Measurements from ENCODE around the gene CDH12. TPM values are rescaled to one million over a fixed set of nuclear protein-coding genes. Genes with fewer than 3 reads are reported as not detected.
"Not testable (repeated sequence)": the region's sequence is repeated elsewhere in the genome, so short reads cannot be mapped to it uniquely, and the experiment has no call there.

The CDH12 gene
- total and polyA plus RNA-seq, 4 donors = 0.02 to 3.7 (median 0.31) TPM; not detected in 1

DNA sequence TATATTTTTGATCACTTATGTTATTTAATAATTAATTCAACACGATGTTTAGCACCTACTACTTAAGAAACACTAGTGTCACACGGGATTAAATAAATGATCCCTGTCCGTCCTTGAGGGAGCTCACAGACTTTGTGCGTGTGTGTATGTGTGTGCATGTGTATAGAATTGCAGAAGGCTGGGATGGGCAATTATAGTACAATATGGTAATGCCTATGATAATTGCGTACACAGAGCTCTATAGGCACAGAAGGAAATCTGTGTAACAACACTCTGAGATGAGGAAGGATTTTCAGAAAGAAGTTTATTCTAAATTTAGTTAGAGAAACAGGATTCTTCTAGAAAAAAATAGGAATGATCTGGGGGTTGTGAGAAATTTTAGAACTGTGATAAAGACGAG, 76.9 kb downstream of the CDH12 start:
- WGBS, 2 donors = 85 to 90% methylated on average over 6 of the region's 6 CpGs
- H3K4me3 ChIP-seq = no peak overlapping the region
- DNase-seq (no peak), ATAC-seq (ENCODE audit: insufficient read depth, low FRiP score) (no peak)
- H3K27ac ChIP-seq (ENCODE audit: low read depth in 1 of 2, low read length in 1 of 2) = no peak overlapping the region
- TF ChIP-seq, protein P1, sequence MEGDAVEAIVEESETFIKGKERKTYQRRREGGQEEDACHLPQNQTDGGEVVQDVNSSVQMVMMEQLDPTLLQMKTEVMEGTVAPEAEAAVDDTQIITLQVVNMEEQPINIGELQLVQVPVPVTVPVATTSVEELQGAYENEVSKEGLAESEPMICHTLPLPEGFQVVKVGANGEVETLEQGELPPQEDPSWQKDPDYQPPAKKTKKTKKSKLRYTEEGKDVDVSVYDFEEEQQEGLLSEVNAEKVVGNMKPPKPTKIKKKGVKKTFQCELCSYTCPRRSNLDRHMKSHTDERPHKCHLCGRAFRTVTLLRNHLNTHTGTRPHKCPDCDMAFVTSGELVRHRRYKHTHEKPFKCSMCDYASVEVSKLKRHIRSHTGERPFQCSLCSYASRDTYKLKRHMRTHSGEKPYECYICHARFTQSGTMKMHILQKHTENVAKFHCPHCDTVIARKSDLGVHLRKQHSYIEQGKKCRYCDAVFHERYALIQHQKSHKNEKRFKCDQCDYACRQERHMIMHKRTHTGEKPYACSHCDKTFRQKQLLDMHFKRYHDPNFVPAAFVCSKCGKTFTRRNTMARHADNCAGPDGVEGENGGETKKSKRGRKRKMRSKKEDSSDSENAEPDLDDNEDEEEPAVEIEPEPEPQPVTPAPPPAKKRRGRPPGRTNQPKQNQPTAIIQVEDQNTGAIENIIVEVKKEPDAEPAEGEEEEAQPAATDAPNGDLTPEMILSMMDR (IDR thresholded peaks at IDR 0.05; ENCODE audit: control extremely low read depth, extremely low read depth) = no peak
- H3K36me3 ChIP-seq (ENCODE audit: control insufficient read depth in 4 of 4, insufficient read depth in 4 of 4, low read length in 4 of 4) = no peaks in the 10 kb centered on the region
- no peak overlapping the region for H3K9ac ChIP-seq (ENCODE audit: insufficient read depth in 1 of 2, low read length in 2 of 2)
- no peaks in the 10 kb centered on the region for H3K27me3 ChIP-seq (ENCODE audit: control insufficient read depth in 3 of 3, insufficient read depth in 3 of 3, low read length in 2 of 3)
- no peaks in the 10 kb centered on the region for H3K4me1 ChIP-seq (ENCODE audit: control insufficient read depth in 5 of 5, insufficient read depth in 5 of 5, low read length in 5 of 5)
- no peaks in the 10 kb centered on the region for H3K9me3 ChIP-seq (ENCODE audit: control insufficient read depth in 4 of 4, insufficient read depth in 3 of 4, low read length in 3 of 4)

DNA sequence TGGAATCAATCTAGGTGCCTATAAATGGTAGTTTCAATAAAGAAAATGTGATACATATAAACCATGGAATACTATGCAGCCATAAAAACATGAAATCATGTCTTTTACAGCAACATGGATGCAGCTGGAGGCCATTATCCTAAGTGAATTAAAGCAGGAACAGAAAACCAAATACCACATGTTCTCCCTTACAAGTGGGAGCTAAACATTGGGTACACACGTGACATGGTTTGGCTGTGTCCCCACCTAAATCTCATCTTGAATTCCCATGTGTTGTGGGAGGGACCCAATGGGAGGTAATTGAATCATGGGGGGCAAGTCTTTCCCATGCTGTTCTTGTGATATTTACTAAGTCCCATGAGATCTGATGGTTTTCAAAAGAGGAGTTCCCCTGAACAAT, 78.9 kb downstream of the CDH12 start:
- not testable (repeated sequence) for H3K4me1 ChIP-seq (ENCODE audit: control insufficient read depth in 5 of 5, insufficient read depth in 5 of 5, low read length in 5 of 5); DNase-seq; ATAC-seq (ENCODE audit: insufficient read depth, low FRiP score); H3K27me3 ChIP-seq (ENCODE audit: control insufficient read depth in 3 of 3, insufficient read depth in 3 of 3, low read length in 2 of 3); H3K4me3 ChIP-seq; H3K27ac ChIP-seq (ENCODE audit: low read depth in 1 of 2, low read length in 1 of 2); H3K9me3 ChIP-seq (ENCODE audit: control insufficient read depth in 4 of 4, insufficient read depth in 3 of 4, low read length in 3 of 4); H3K9ac ChIP-seq (ENCODE audit: insufficient read depth in 1 of 2, low read length in 2 of 2); H3K36me3 ChIP-seq (ENCODE audit: control insufficient read depth in 4 of 4, insufficient read depth in 4 of 4, low read length in 4 of 4)
- WGBS, 2 donors = 85 to 92% methylated on average over 1 of the region's 1 CpG

DNA sequence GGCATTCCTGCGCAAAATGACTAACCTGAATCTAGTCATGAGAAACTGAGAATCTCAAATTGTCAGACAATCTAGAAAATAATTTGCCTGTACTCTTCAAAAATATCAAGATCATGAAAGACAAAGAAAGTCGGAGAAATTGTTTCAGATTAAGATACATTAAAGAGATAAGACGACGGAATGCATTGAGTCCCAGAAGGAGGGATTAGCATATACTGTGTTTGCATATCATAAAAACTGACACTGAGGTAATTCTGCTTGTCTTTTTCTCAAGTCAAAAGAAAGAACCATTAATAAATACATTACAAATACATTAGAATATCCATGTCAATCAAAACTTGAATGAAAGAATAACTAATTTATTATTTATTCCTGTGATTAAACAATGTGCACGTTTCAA, 88.4 kb downstream of the CDH12 start:
- Histone ChIP-seq H3K27me3 (ENCODE audit: control insufficient read depth in 3 of 3, insufficient read depth in 3 of 3, low read length in 2 of 3) (peaks cover 0 to 2% (median 0%) of the 10 kb centered on the region in 3 donors), H3K36me3 (ENCODE audit: control insufficient read depth in 4 of 4, insufficient read depth in 4 of 4, low read length in 4 of 4) (no peaks in the 10 kb centered on the region), H3K9ac (ENCODE audit: insufficient read depth in 1 of 2, low read length in 2 of 2) (no peak overlapping the region), H3K4me1 (ENCODE audit: control insufficient read depth in 5 of 5, insufficient read depth in 5 of 5, low read length in 5 of 5) (no peaks in the 10 kb centered on the region), H3K4me3 (no peak overlapping the region), H3K27ac (ENCODE audit: low read depth in 1 of 2, low read length in 1 of 2) (no peak overlapping the region), H3K9me3 (ENCODE audit: control insufficient read depth in 4 of 4, insufficient read depth in 3 of 4, low read length in 3 of 4) (no peaks in the 10 kb centered on the region)
- ATAC-seq (ENCODE audit: insufficient read depth, low FRiP score) (no peak), DNase-seq (no peak)
- 82% methylated on average over 5 of the region's 5 CpGs for WGBS, 2 donors
- TF ChIP-seq, protein P1 (IDR thresholded peaks at IDR 0.05; ENCODE audit: control extremely low read depth, extremely low read depth) = no peak

DNA sequence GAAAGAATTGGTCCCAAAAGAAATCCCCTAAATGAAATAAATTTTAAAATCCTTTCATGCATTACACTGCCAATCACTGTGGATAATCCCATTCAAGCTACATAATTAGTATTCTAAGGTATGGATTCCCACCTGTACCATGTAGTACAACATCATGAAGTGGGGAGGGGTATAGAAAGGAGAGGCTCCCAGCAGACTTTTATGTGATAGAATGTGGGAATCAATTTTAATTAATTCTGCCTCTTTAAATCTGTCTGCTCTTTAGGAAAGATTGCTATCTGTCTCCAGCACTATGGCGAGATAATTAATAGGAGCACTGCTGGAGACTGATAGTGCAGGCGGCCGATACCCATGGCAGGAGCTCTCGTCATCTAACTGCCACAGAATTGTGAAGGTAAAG, 95.4 kb downstream of the CDH12 start:
- ATAC-seq (ENCODE audit: insufficient read depth, low FRiP score) (no peak), DNase-seq (no peak)
- 71 to 76% methylated on average over 4 of the region's 4 CpGs for WGBS, 2 donors
- TF ChIP-seq, protein P1 (IDR thresholded peaks at IDR 0.05; ENCODE audit: control extremely low read depth, extremely low read depth) = no peak
- H3K9me3 ChIP-seq (ENCODE audit: control insufficient read depth in 4 of 4, insufficient read depth in 3 of 4, low read length in 3 of 4) = no peaks in the 10 kb centered on the region
- no peak overlapping the region for H3K27ac ChIP-seq (ENCODE audit: low read depth in 1 of 2, low read length in 1 of 2)
- peaks cover 0 to 15% (median 0%) of the 10 kb centered on the region in 5 donors for H3K4me1 ChIP-seq (ENCODE audit: control insufficient read depth in 5 of 5, insufficient read depth in 5 of 5, low read length in 5 of 5)
- H3K27me3 ChIP-seq (ENCODE audit: control insufficient read depth in 3 of 3, insufficient read depth in 3 of 3, low read length in 2 of 3) = no peaks in the 10 kb centered on the region
- H3K4me3 ChIP-seq = no peak overlapping the region
- no peaks in the 10 kb centered on the region for H3K36me3 ChIP-seq (ENCODE audit: control insufficient read depth in 4 of 4, insufficient read depth in 4 of 4, low read length in 4 of 4)
- H3K9ac ChIP-seq (ENCODE audit: insufficient read depth in 1 of 2, low read length in 2 of 2) = no peak overlapping the region

Data from lung (tissue), 12 donors.